ENCODE results near the gene LRRN4CL.

GRCh38 chr11:62708392-62708791 is 19.1 kb upstream of the LRRN4CL start:
- no peak for TF ChIP-seq CTCF (IDR thresholded peaks at IDR 0.05)
- no peak for TF ChIP-seq ZFX (IDR thresholded peaks at IDR 0.05; ENCODE audit: borderline replicate concordance)
